ENCODE results near the gene LRP1B. TPM values are rescaled to one million over a fixed set of nuclear protein-coding genes. Genes with fewer than 3 reads are reported as not detected.

Gene LRP1B
- total RNA-seq, 4 donors from 2014 or later: 3.6 to 10.1 (median 6.1) TPM

GRCh38 chr2:140892911-140893637 lies 1237.7 kb downstream of the LRP1B start:
- ATAC-seq (ENCODE audit: low FRiP score) (no peak), DNase-seq (ENCODE audit: low spot score) (no peak)
- TF ChIP-seq, protein P1, sequence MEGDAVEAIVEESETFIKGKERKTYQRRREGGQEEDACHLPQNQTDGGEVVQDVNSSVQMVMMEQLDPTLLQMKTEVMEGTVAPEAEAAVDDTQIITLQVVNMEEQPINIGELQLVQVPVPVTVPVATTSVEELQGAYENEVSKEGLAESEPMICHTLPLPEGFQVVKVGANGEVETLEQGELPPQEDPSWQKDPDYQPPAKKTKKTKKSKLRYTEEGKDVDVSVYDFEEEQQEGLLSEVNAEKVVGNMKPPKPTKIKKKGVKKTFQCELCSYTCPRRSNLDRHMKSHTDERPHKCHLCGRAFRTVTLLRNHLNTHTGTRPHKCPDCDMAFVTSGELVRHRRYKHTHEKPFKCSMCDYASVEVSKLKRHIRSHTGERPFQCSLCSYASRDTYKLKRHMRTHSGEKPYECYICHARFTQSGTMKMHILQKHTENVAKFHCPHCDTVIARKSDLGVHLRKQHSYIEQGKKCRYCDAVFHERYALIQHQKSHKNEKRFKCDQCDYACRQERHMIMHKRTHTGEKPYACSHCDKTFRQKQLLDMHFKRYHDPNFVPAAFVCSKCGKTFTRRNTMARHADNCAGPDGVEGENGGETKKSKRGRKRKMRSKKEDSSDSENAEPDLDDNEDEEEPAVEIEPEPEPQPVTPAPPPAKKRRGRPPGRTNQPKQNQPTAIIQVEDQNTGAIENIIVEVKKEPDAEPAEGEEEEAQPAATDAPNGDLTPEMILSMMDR (IDR thresholded peaks at IDR 0.05): no peak

- no peak for DNase-seq (ENCODE audit: low spot score)
- no peak for ATAC-seq (ENCODE audit: low FRiP score)
- TF ChIP-seq, protein P1 (IDR thresholded peaks at IDR 0.05): no peak
These were observed 1238.4 kb downstream of the LRP1B start for GRCh38 chr2:140892436-140892835.

- no peak for ATAC-seq (ENCODE audit: low FRiP score)
- TF ChIP-seq, protein P1 (IDR thresholded peaks at IDR 0.05): no peak
- DNase-seq (ENCODE audit: low spot score): no peak
These were observed 1239.1 kb downstream of the LRP1B start for GRCh38 chr2:140891614-140892212.

GRCh38 chr2:140882671-140883620 lies 1247.9 kb downstream of the LRP1B start:
- DNase-seq (ENCODE audit: low spot score) (no peak), ATAC-seq (ENCODE audit: low FRiP score) (no peak)
- TF ChIP-seq, protein P1 (IDR thresholded peaks at IDR 0.05): no peak

DNA sequence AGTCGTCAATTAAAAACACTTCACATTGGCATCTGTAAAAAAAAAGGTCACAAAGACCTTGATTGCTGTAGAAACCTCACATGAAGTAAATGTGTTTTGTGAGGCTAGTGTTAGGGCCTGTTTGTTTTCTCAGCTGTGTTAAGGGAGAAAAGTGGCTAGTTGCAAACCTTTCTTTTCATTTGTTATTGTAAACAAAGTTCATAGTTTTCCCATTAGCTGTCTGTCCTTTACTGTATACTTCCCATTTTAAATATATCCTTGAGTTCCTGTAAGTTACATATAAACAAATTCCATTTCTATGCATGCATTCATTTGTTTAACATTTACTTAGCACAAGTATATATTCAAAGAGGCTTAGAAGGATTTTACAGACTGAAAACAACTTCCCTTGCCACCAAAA lies 1250.2 kb downstream of the LRP1B start:
- DNase-seq (ENCODE audit: low spot score) (no peak), ATAC-seq (ENCODE audit: low FRiP score) (no peak)
- TF ChIP-seq, protein P1 (IDR thresholded peaks at IDR 0.05): no peak

DNA sequence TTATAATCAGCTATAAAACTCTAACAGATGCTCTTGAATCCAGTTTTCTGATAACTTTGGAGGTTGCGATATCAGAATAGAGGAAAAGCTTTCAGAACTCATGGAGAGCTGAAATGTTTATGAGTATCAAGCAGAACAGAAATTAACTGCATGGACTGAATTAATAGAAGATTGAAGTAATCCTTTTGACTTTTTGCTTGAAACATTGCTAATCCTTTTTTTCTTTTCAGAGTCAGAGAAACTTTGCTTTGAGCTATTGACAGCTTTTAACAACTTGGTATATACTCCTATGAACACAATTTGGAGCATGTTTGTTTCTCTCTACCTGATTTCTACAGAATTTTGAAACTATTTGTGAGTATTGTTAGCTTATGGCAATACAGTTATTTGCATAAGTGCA lies 1254.8 kb downstream of the LRP1B start:
- ATAC-seq (ENCODE audit: low FRiP score) (no peak), DNase-seq (ENCODE audit: low spot score) (no peak)
- TF ChIP-seq, protein P1 (IDR thresholded peaks at IDR 0.05): no peak

Data from omental fat pad (tissue), 4 donors.